OCI-LY1 (cell line): ENCODE data around the gene CYBA.

Experiments
- H2AFZ ChIP-seq: fragments of 200-600 bp; sonication (generic), shearing (Covaris generic); 2 replicates; pipeline ENCODE4 v1.6.0; 2014; ENCODE audit warnings: antibody characterized with exemption, mild to moderate bottlenecking, low read length
- H3F3A ChIP-seq: fragments of 200-600 bp; sonication (generic), shearing (Covaris generic); 2 replicates; pipeline ENCODE4 v1.6.0; 2014; ENCODE audit warnings: mild to moderate bottlenecking, antibody characterized with exemption, low read length, moderate library complexity; ENCODE audit not compliant: insufficient read depth
- H3K27ac ChIP-seq: fragments of 200-600 bp; sonication (generic); 2 replicates; pipeline ENCODE4 v1.5.1; 2014; ENCODE audit warnings: low read length, mixed run types, mild to moderate bottlenecking, low read depth; ENCODE audit not compliant: poor library complexity, severe bottlenecking
- H3K27me3 ChIP-seq: fragments of 200-600 bp; sonication (generic); 2 replicates; pipeline ENCODE4 v1.6.0; 2014; ENCODE audit warnings: antibody characterized with exemption, mild to moderate bottlenecking, low read length, moderate library complexity; ENCODE audit not compliant: insufficient read depth
- H3K36me3 ChIP-seq: fragments of 200-600 bp; sonication (generic); 2 replicates; pipeline ENCODE4 v1.6.1; 2014; ENCODE audit warnings: mild to moderate bottlenecking, antibody characterized with exemption, low read length, moderate library complexity, mixed read lengths; ENCODE audit not compliant: insufficient read depth
- H3K4me1 ChIP-seq: fragments of 200-600 bp; sonication (generic); 2 replicates; pipeline ENCODE4 v1.5.1; 2014; ENCODE audit warnings: mild to moderate bottlenecking, low read length, moderate library complexity; ENCODE audit not compliant: insufficient read depth, severe bottlenecking
- H3K4me2 ChIP-seq: fragments of 200-600 bp; sonication (generic), shearing (Covaris generic); 2 replicates; pipeline ENCODE4 v1.6.1; 2014; ENCODE audit warnings: low read length
- H3K4me3 ChIP-seq: fragments of 200-600 bp; sonication (generic); 2 replicates; pipeline ENCODE4 v1.5.1; 2014; ENCODE audit warnings: low read length, low read depth, mild to moderate bottlenecking, mixed read lengths; ENCODE audit not compliant: poor library complexity, severe bottlenecking
- H3K79me2 ChIP-seq: fragments of 200-600 bp; shearing (Covaris generic); 2 replicates; pipeline ENCODE4 v1.6.1; 2016; ENCODE audit warnings: mixed run types, low read length, mixed read lengths; ENCODE audit not compliant: insufficient read depth
- H3K9ac ChIP-seq: fragments of 200-600 bp; sonication (generic), shearing (Covaris generic); 2 replicates; pipeline ENCODE4 v1.6.1; 2014; ENCODE audit warnings: mild to moderate bottlenecking, low read length, mixed read lengths
- H3K9me2 ChIP-seq: fragments of 200-600 bp; sonication (generic), shearing (Covaris generic); 2 replicates; pipeline ENCODE4 v1.6.1; 2014; ENCODE audit warnings: low read depth, mild to moderate bottlenecking, low read length, mixed read lengths
- H3K9me3 ChIP-seq: fragments of 200-600 bp; shearing (Covaris generic); 2 replicates; pipeline ENCODE4 v1.6.1; 2014; ENCODE audit warnings: low read length, mixed read lengths
- H4K20me1 ChIP-seq: fragments of 200-600 bp; sonication (generic), shearing (Covaris generic); 2 replicates; pipeline ENCODE4 v1.6.0; 2016; ENCODE audit warnings: mild to moderate bottlenecking, low read length; ENCODE audit not compliant: insufficient read depth
- EZH2 ChIP-seq: fragments of 200-600 bp; sonication (generic), shearing (Covaris generic); IDR thresholded peaks from 2 replicates; pipeline ENCODE4 v1.8.0; 2017; ENCODE audit warnings: borderline replicate concordance, mixed run types, mild to moderate bottlenecking, antibody characterized with exemption, low read length, moderate library complexity, mixed read lengths
- TF ChIP-seq, protein P1 (sequence below): fragments of 200-600 bp; sonication (generic), shearing (Covaris generic); IDR thresholded peaks from 2 replicates; pipeline ENCODE4 v1.5.1; 2017; ENCODE audit warnings: mild to moderate bottlenecking, antibody characterized with exemption, low read length, moderate library complexity, mixed read lengths

CYBA gene

DNA sequence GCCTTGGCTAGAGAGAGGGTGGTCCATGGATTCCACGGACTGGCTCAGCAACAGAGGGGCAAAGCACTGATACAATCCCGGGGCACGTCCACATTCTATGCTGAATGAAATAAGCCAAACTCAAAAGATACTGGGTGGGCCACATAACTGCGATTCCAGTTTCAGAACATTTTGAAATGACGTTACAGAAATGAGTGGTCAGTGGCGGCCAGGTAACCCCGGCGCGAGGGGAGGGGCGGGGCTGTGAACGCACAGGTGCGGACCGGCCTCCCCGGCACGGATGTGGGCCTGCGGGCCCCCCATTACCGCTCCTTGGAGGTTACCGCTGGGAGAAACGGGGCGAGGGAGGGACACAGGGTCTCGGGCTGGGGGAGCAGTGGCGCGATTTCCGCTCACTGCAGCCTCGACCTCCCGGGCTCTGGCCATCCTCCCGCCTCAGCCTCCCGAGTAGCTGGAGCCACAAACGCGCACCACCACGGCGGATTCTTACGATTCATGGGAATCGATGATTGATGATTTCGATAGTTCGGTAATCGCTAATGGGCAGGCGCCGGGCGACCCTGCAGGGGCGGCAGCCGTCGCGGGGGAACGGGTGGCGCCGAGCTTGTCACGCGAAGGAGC is 11.5 kb upstream of the CYBA start:
- Histone ChIP-seq H3K4me2 (peak overlapping the region; percentile 68), H3K27ac (peak overlapping the region; percentile 63)

DNA sequence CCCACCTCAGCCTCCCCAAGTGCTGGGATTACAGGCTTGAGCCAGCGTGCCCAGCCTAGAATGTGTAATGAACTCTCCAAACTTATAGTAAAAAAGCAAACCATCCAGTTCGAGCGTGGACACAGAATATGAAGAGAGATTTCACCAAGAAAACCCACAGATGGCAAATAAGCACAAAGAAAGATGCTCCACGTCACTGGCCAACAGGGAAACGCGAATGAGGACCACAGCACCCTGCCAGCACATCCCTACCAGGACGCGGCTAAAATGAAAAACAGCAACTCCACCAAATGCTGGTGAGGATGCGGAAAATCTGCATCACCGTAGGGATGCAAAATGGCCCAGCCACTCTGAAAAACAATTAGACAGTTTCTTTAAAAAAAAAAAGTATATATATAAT is 10.6 kb upstream of the CYBA start:
- Histone ChIP-seq H3K27ac (peak overlapping the region; percentile 48), H3K36me3 (peaks cover 16% of the 10 kb centered on the region; the same call in 1 of the 2 replicates), H3F3A (no peaks in the 10 kb centered on the region), H3K9me3 (no peaks in the 10 kb centered on the region), H3K79me2 (peaks cover 12% of the 10 kb centered on the region), H3K9ac (peak overlapping the region; percentile 16; the same call in 1 of the 2 replicates), H3K4me2 (peak overlapping the region; percentile 68), H3K4me3 (peak overlapping the region; percentile 85), H3K27me3 (no peaks in the 10 kb centered on the region), H3K9me2 (no peaks in the 10 kb centered on the region), H3K4me1 (peaks cover 50% of the 10 kb centered on the region), H4K20me1 (no peaks in the 10 kb centered on the region), H2AFZ (no peak overlapping the region)
- TF ChIP-seq, protein P1, sequence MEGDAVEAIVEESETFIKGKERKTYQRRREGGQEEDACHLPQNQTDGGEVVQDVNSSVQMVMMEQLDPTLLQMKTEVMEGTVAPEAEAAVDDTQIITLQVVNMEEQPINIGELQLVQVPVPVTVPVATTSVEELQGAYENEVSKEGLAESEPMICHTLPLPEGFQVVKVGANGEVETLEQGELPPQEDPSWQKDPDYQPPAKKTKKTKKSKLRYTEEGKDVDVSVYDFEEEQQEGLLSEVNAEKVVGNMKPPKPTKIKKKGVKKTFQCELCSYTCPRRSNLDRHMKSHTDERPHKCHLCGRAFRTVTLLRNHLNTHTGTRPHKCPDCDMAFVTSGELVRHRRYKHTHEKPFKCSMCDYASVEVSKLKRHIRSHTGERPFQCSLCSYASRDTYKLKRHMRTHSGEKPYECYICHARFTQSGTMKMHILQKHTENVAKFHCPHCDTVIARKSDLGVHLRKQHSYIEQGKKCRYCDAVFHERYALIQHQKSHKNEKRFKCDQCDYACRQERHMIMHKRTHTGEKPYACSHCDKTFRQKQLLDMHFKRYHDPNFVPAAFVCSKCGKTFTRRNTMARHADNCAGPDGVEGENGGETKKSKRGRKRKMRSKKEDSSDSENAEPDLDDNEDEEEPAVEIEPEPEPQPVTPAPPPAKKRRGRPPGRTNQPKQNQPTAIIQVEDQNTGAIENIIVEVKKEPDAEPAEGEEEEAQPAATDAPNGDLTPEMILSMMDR = no peak
- TF ChIP-seq EZH2 = no peak

More for the DNA sequence above, 11.5 kb upstream of the CYBA start:
- Histone ChIP-seq H4K20me1 (no peaks in the 10 kb centered on the region), H2AFZ (no peak overlapping the region), H3K4me3 (peak overlapping the region; percentile 85), H3K79me2 (peaks cover 12% of the 10 kb centered on the region), H3K9ac (peak overlapping the region; percentile 81), H3F3A (no peaks in the 10 kb centered on the region), H3K4me1 (peaks cover 48% of the 10 kb centered on the region), H3K9me3 (no peaks in the 10 kb centered on the region), H3K9me2 (no peaks in the 10 kb centered on the region), H3K36me3 (peaks cover 10% of the 10 kb centered on the region; the same call in 1 of the 2 replicates), H3K27me3 (no peaks in the 10 kb centered on the region)
- TF ChIP-seq, protein P1 = no peak
- no peak for TF ChIP-seq EZH2

DNA sequence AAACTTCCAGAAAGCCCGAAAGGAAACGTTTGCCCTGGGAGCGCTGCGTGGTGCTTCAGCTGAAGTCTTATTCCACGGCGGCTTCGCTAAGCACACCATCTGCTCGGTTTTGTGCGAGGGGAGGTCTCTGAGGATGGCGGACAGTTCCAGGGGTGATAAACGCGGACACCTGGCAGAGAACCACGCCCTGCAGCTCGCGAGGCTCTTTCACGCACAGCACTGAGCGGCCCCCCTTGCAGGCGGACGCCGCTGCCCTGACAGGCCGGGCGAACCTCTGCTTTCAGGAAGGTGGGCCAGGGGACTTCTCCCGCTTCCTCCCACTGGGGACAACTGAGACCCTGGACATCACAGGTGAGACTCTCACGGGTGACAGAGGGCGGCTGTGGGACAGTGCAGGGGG is 8.3 kb upstream of the CYBA start:
- Histone ChIP-seq H3K36me3 (peaks cover 28% of the 10 kb centered on the region; the same call in 1 of the 2 replicates), H3K4me2 (no peak overlapping the region), H3K4me3 (no peak overlapping the region), H3K27ac (no peak overlapping the region), H3F3A (no peaks in the 10 kb centered on the region), H3K79me2 (peaks cover 12% of the 10 kb centered on the region), H3K9ac (no peak overlapping the region), H3K4me1 (peaks cover 34% of the 10 kb centered on the region), H3K9me2 (no peaks in the 10 kb centered on the region), H3K9me3 (no peaks in the 10 kb centered on the region), H3K27me3 (no peaks in the 10 kb centered on the region), H4K20me1 (no peaks in the 10 kb centered on the region), H2AFZ (no peak overlapping the region)
- TF ChIP-seq, protein P1 = no peak
- TF ChIP-seq EZH2 = no peak
